SH-SY5Y (cell line): ENCODE measurements around the gene EP300.

Experiments used
- GATA2 ChIP-seq: IDR thresholded peaks from 2 replicates; pipeline ENCODE4 v1.6.1; 2011; ENCODE audit warnings: mild to moderate bottlenecking, low read depth, low read length
- GATA3 ChIP-seq: IDR thresholded peaks from 2 replicates; pipeline ENCODE4 v1.6.1; 2011; ENCODE audit warnings: low read depth, mild to moderate bottlenecking, low read length, moderate library complexity

DNA sequence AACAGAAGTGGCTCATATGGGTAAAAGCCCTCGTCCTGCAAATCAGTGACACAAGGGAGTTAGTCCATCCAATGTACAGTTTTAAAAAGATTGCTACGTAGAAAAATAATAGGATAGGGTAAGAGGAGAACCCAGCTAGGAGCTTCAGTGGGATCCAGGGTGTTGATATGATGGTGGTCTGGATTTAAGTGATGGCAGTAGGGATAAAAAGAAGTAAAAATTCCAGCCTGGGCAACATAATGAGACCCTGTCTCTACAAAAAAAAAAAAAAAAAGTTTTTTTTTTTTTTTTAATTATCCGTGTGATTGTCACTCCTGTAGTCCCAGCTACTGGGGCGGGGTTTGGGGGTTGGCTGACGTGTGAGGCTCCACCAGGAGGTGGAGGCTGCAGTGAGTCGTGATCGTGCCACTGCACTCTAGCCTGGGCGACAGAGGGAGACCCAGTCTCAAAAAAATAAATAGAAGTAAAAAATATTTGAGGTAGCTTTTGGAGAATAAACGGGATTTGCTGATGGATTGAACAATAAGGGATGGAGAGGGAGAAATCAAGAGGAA, 105.7 kb downstream of the EP300 start:
- TF ChIP-seq GATA2 (no peak), GATA3 (no peak)
